Gastrocnemius medialis (tissue), 4 donors: ENCODE measurements around the gene ARMC8. TPM values are rescaled to one million over a fixed set of nuclear protein-coding genes. Genes with fewer than 3 reads are reported as not detected.

Experiments
- ATAC-seq, 2 donors: fragments of 150-250 bp; one replicate each; pipeline ENCODE4 v1.9.1; 2016
- DNase-seq, 2 donors: peaks; one replicate each; pipeline ENCODE4 v3.0.0-alpha.2; 2019
- H3K27ac ChIP-seq, 4 donors: fragments of 200-600 bp; sonication (generic); 1 replicate in 1 of 4; 2 replicates in 3 of 4; pipeline ENCODE4 v1.5.1; 2016 to 2018; ENCODE audit warnings: mild to moderate bottlenecking in 2 of 4, moderate library complexity in 1 of 4
- H3K27me3 ChIP-seq, 3 donors: fragments of 200-600 bp; sonication (generic) in 2 of 3; 1 replicate in 1 of 3; 2 replicates in 2 of 3; pipeline versions ENCODE4 v1.5.1 to v1.6.0; 2016 to 2019; ENCODE audit warnings: mild to moderate bottlenecking in 1 of 3, moderate library complexity in 1 of 3
- H3K36me3 ChIP-seq, 2 donors: fragments of 200-600 bp; sonication (generic) in 1 of 2; one replicate each; pipeline ENCODE4 v1.5.1; 2017 to 2018
- H3K4me1 ChIP-seq, 2 donors: fragments of 200-600 bp; sonication (generic) in 1 of 2; one replicate each; pipeline ENCODE4 v1.5.1; 2016 to 2017; ENCODE audit warnings: mild to moderate bottlenecking in 2 of 2
- H3K4me3 ChIP-seq, 4 donors: fragments of 200-600 bp; sonication (generic) in 3 of 4; 1 replicate in 1 of 4; 2 replicates in 3 of 4; pipeline ENCODE4 v1.5.1; 2016 to 2019; ENCODE audit warnings: mild to moderate bottlenecking in 2 of 4
- H3K9me3 ChIP-seq, 3 donors: fragments of 200-600 bp; sonication (generic) in 2 of 3; 1 replicate in 1 of 3; 2 replicates in 2 of 3; pipeline ENCODE4 v1.5.1; 2016 to 2019
- CTCF ChIP-seq, 5 experiments: fragments of 450-650 bp in 3 of 5; fragments of 200-600 bp in 2 of 5; sonication (generic) in 2 of 5; IDR thresholded peaks in 4 of 5; conservative IDR thresholded peaks in 1 of 5; 1 replicate in 4 of 5; 2 replicates in 1 of 5; pipeline ENCODE4 v1.5.1; 2016 to 2019; ENCODE audit warnings: antibody characterized with exemption in 5 of 5, mild to moderate bottlenecking in 3 of 5, moderate library complexity in 3 of 5
- POLR2A ChIP-seq, 2 donors: fragments of 450-650 bp; IDR thresholded peaks; one replicate each; pipeline ENCODE4 v1.6.1; 2017; ENCODE audit warnings: antibody characterized with exemption in 2 of 2, mild to moderate bottlenecking in 2 of 2, moderate library complexity in 2 of 2
- in situ Hi-C, 4 donors: fragments of 200-750 bp; cut with MboI; loops; one replicate each; pipeline versions ENCODE4 v1.15.0 to v1.8.0; 2017; ENCODE audit warnings: low sequenced_read_pairs in 4 of 4
- intact Hi-C: fragments of 100-400 bp; cut with DNase I; formaldehyde crosslinking; loops from one replicate; pipeline ENCODE4 v1.15.1; 2023; ENCODE audit warnings: low total_unique reads
- total RNA-seq, 4 donors: library from RNA; depleted of rRNA; stranded (reverse); fragments of >200 nt; gene quantifications; one replicate each; pipeline versions ENCODE4 v1.1.0 to v1.2.3, GENCODE V29; 2016

Gene ARMC8
- total RNA-seq, 4 donors from 2014 or later = 53.1 to 83.1 (median 65.8) TPM

GRCh38 chr3:138199851-138200250, 12.8 kb downstream of the ARMC8 start:
- Histone ChIP-seq H3K27me3 (no peaks in the 10 kb centered on the region), H3K27ac (no peak overlapping the region), H3K9me3 (no peaks in the 10 kb centered on the region), H3K4me3 (no peak overlapping the region), H3K36me3 (no peaks in the 10 kb centered on the region), H3K4me1 (peaks cover 33 to 66% of the 10 kb centered on the region in 2 donors)
- TF ChIP-seq CTCF (IDR thresholded peaks at IDR 0.05 in 4 of 5, conservative IDR thresholded peaks at IDR 0.05 in 1 of 5) (no peak), POLR2A (IDR thresholded peaks at IDR 0.05) (no peak)
- DNase-seq = no peak
- no peak for ATAC-seq
- in situ Hi-C loops = loop anchor here in 1 of 4 donors (25.0 kb wide), 1 partner anchor 137 kb away; the partner anchor contains the start of genes MRAS and NME9
- intact Hi-C loops = no loop called here

- Histone ChIP-seq H3K27ac (no peak overlapping the region), H3K4me1 (peaks cover 37 to 67% of the 10 kb centered on the region in 2 donors)
These were observed 13.3 kb downstream of the ARMC8 start for GRCh38 chr3:138200424-138200823.

GRCh38 chr3:138202945-138203701, 16.0 kb downstream of the ARMC8 start:
- peak; percentile 62 to 82 for ATAC-seq
- peak in 1 of 2 donors; percentile 61 for DNase-seq
- H3K27ac ChIP-seq = peak overlapping the region; percentile 65 to 81 (median 77)
- H3K4me1 ChIP-seq = peaks cover 51 to 72% of the 10 kb centered on the region in 2 donors
- H3K36me3 ChIP-seq = no peaks in the 10 kb centered on the region
- in situ Hi-C loops (no loop called here), intact Hi-C loops (no loop called here)
- no peaks in the 10 kb centered on the region for H3K27me3 ChIP-seq
- H3K4me3 ChIP-seq = no peak overlapping the region
- TF ChIP-seq CTCF (IDR thresholded peaks at IDR 0.05 in 4 of 5, conservative IDR thresholded peaks at IDR 0.05 in 1 of 5) (no peak), POLR2A (IDR thresholded peaks at IDR 0.05) (no peak)
- no peaks in the 10 kb centered on the region for H3K9me3 ChIP-seq

More at GRCh38 chr3:138200424-138200823, 13.3 kb downstream of the ARMC8 start:
- no peaks in the 10 kb centered on the region for H3K36me3 ChIP-seq
- H3K4me3 ChIP-seq = no peak overlapping the region
- H3K9me3 ChIP-seq = no peaks in the 10 kb centered on the region
- DNase-seq (no peak), ATAC-seq (no peak)
- no peaks in the 10 kb centered on the region for H3K27me3 ChIP-seq
- no peak for TF ChIP-seq POLR2A (IDR thresholded peaks at IDR 0.05)
- no peak for TF ChIP-seq CTCF (IDR thresholded peaks at IDR 0.05 in 4 of 5, conservative IDR thresholded peaks at IDR 0.05 in 1 of 5)
- in situ Hi-C loops = no loop called here
- intact Hi-C loops = no loop called here

- peak; percentile 10 to 68 for DNase-seq
- H3K27ac ChIP-seq = peak overlapping the region; percentile 65 to 81 (median 77)
- no peak overlapping the region for H3K4me3 ChIP-seq
- TF ChIP-seq POLR2A (IDR thresholded peaks at IDR 0.05) (no peak), CTCF (IDR thresholded peaks at IDR 0.05 in 4 of 5, conservative IDR thresholded peaks at IDR 0.05 in 1 of 5) (no peak)
- peak; percentile 81 to 86 for ATAC-seq
- in situ Hi-C loops = no loop called here
- H3K27me3 ChIP-seq = no peaks in the 10 kb centered on the region
- H3K36me3 ChIP-seq = no peaks in the 10 kb centered on the region
- intact Hi-C loops = no loop called here
- H3K4me1 ChIP-seq = peaks cover 51 to 71% of the 10 kb centered on the region in 2 donors
- no peaks in the 10 kb centered on the region for H3K9me3 ChIP-seq
These were observed 16.8 kb downstream of the ARMC8 start for GRCh38 chr3:138203938-138204337.
